H1 (cell line): ENCODE results near the gene KCNB1. TPM values are rescaled to one million over a fixed set of nuclear protein-coding genes. Genes with fewer than 3 reads are reported as not detected.

Experiments
- CTCF ChIA-PET: fragments of 300-600 bp; sonication (Branson Sonifier 250); formaldehyde crosslinking; loops from one replicate; lab custom pipeline; 2021; ENCODE audit not compliant: partially characterized antibody; lab: Charles Lee
- POLR2A ChIA-PET: fragments of 300-600 bp; sonication (Branson Sonifier 250); formaldehyde crosslinking; loops from one replicate; lab custom pipeline; 2021; ENCODE audit warnings: inconsistent platforms; ENCODE audit not compliant: partially characterized antibody; lab: Charles Lee
- DNase-seq, 2 experiments: peaks; one replicate each; pipeline versions ENCODE4 v3.0.0 to v3.0.0-alpha.2; 2010 to 2022; ENCODE audit warnings: low spot score in 2 of 2, low read depth in 1 of 2, mixed read lengths in 1 of 2
- FAIRE-seq: peaks from 2 replicates; lab custom pipeline; 2011; peaks lifted over from hg19 to GRCh38; lab: Jason Lieb, UNC
- H2AFZ ChIP-seq: 2 replicates; pipeline ENCODE4 v1.8.1; 2012; ENCODE audit warnings: low read length, inconsistent platforms
- H2AK5ac ChIP-seq: 2 replicates; pipeline ENCODE4 v1.6.1; 2013; ENCODE audit warnings: low read depth, low read length
- H2BK120ac ChIP-seq: replicated peaks from 2 replicates; pipeline ENCODE3; 2013; ENCODE audit warnings: low read depth, low read length, inconsistent platforms
- H2BK12ac ChIP-seq: 2 replicates; pipeline ENCODE4 v1.6.1; 2013; ENCODE audit warnings: low read depth, low read length
- H2BK15ac ChIP-seq: 2 replicates; pipeline ENCODE4 v1.6.1; 2013; ENCODE audit warnings: low read length
- H2BK20ac ChIP-seq: 2 replicates; pipeline ENCODE4 v1.6.1; 2013; ENCODE audit warnings: low read length
- H2BK5ac ChIP-seq: 2 replicates; pipeline ENCODE4 v1.6.1; 2013; ENCODE audit warnings: low read depth, low read length
- H3K14ac ChIP-seq: 2 replicates; pipeline ENCODE4 v1.6.1; 2013; ENCODE audit warnings: inconsistent platforms; ENCODE audit not compliant: insufficient read length
- H3K18ac ChIP-seq: 2 replicates; pipeline ENCODE4 v1.6.1; 2013; ENCODE audit warnings: low read length; ENCODE audit errors: extremely low read depth
- H3K23ac ChIP-seq: 2 replicates; pipeline ENCODE4 v1.6.1; 2013; ENCODE audit warnings: inconsistent platforms; ENCODE audit not compliant: insufficient read length
- H3K23me2 ChIP-seq: 2 replicates; pipeline ENCODE4 v1.6.1; 2013; ENCODE audit warnings: low read depth, low read length
- H3K27ac ChIP-seq: 2 replicates; pipeline ENCODE4 v1.6.1; 2011; ENCODE audit warnings: low read depth, low read length, inconsistent platforms
- H3K27me3 ChIP-seq, 4 experiments: replicated peaks in 1 of 4; 1 replicate in 1 of 4; 2 replicates in 3 of 4; pipeline versions ENCODE4 v1.6.1 to v1.8.1; 2011 to 2013; ENCODE audit warnings: low read length in 3 of 4, mild to moderate bottlenecking in 3 of 4, inconsistent platforms in 2 of 4, mixed read lengths in 2 of 4, moderate library complexity in 1 of 4; ENCODE audit not compliant: control insufficient read depth in 3 of 4, insufficient read depth in 3 of 4; ENCODE audit errors: extremely low read depth in 1 of 4
- H3K36me3 ChIP-seq, 4 experiments: 2 replicates each; pipeline versions ENCODE4 v1.6.1 to v1.8.1; 2011 to 2013; ENCODE audit warnings: mild to moderate bottlenecking in 4 of 4, low read length in 3 of 4, moderate library complexity in 2 of 4, control low read depth in 1 of 4, inconsistent platforms in 1 of 4; ENCODE audit not compliant: insufficient read depth in 4 of 4, control insufficient read depth in 2 of 4
- H3K4ac ChIP-seq: replicated peaks from 2 replicates; pipeline ENCODE3; 2013; ENCODE audit warnings: low read length, low read depth, mixed read lengths, inconsistent platforms; ENCODE audit not compliant: insufficient read length
- H3K4me1 ChIP-seq, 4 experiments: replicated peaks in 1 of 4; 1 replicate in 1 of 4; 2 replicates in 3 of 4; pipeline versions ENCODE4 v1.6.1 to v1.8.1; 2011 to 2013; ENCODE audit warnings: low read length in 3 of 4, inconsistent platforms in 2 of 4, mixed read lengths in 1 of 4; ENCODE audit not compliant: insufficient read depth in 4 of 4, control insufficient read depth in 3 of 4
- H3K4me2 ChIP-seq, 2 experiments: 2 replicates each; pipeline versions ENCODE4 v1.6.1 to v1.8.1; 2011 to 2013; ENCODE audit warnings: low read depth in 2 of 2, low read length in 2 of 2, control low read depth in 1 of 2, inconsistent platforms in 1 of 2, mild to moderate bottlenecking in 1 of 2; ENCODE audit not compliant: insufficient read depth in 1 of 2
- H3K4me3 ChIP-seq, 4 experiments: fragments of 200-600, 300-600 bp in 1 of 4; sonication (generic), shearing (Covaris generic), sonication (Bioruptor Twin) in 1 of 4; 2 replicates each; pipeline versions ENCODE4 v1.5.1 to v1.8.1; 2011 to 2016; ENCODE audit warnings: low read length in 4 of 4, low read depth in 3 of 4, control low read depth in 2 of 4, inconsistent platforms in 2 of 4, mild to moderate bottlenecking in 2 of 4, mixed read lengths in 1 of 4, moderate library complexity in 1 of 4; ENCODE audit not compliant: insufficient read depth in 2 of 4; ENCODE audit errors: extremely low read depth in 1 of 4
- H3K56ac ChIP-seq: replicated peaks from 2 replicates; pipeline ENCODE3; 2013; ENCODE audit warnings: low read depth, mild to moderate bottlenecking, mixed read lengths, low read length, inconsistent platforms; ENCODE audit not compliant: insufficient read length
- H3K79me1 ChIP-seq: 2 replicates; pipeline ENCODE4 v1.6.1; 2013; ENCODE audit warnings: low read depth, low read length, control low read depth
- H3K79me2 ChIP-seq, 2 experiments: 2 replicates each; pipeline versions ENCODE4 v1.6.1 to v1.8.1; 2012 to 2013; ENCODE audit warnings: low read length in 2 of 2, mild to moderate bottlenecking in 2 of 2, inconsistent platforms in 1 of 2; ENCODE audit not compliant: insufficient read depth in 2 of 2, control insufficient read depth in 1 of 2
- H3K9ac ChIP-seq, 4 experiments: replicated peaks in 1 of 4; 1 replicate in 1 of 4; 2 replicates in 3 of 4; pipeline versions ENCODE4 v1.6.1 to v1.8.1; 2011 to 2013; ENCODE audit warnings: low read depth in 3 of 4, low read length in 3 of 4, control low read depth in 2 of 4, mild to moderate bottlenecking in 2 of 4, moderate library complexity in 2 of 4, inconsistent platforms in 1 of 4; ENCODE audit errors: extremely low read depth in 1 of 4
- H3K9me3 ChIP-seq, 2 experiments: 2 replicates each; pipeline versions ENCODE4 v1.6.1 to v1.8.1; 2012 to 2013; ENCODE audit warnings: mild to moderate bottlenecking in 2 of 2, moderate library complexity in 2 of 2, control low read depth in 1 of 2, inconsistent platforms in 1 of 2, low read depth in 1 of 2, low read length in 1 of 2, mixed read lengths in 1 of 2; ENCODE audit not compliant: insufficient read depth in 2 of 2
- H4K20me1 ChIP-seq, 2 experiments: replicated peaks in 1 of 2; 2 replicates each; pipeline versions ENCODE3 to v1.8.1; 2011 to 2013; ENCODE audit warnings: inconsistent platforms in 2 of 2, low read length in 2 of 2, mild to moderate bottlenecking in 1 of 2; ENCODE audit not compliant: insufficient read depth in 2 of 2, control insufficient read depth in 1 of 2
- H4K5ac ChIP-seq: 2 replicates; pipeline ENCODE4 v1.6.1; 2013; ENCODE audit warnings: low read length, low read depth, mixed read lengths, inconsistent platforms; ENCODE audit not compliant: insufficient read length
- H4K8ac ChIP-seq: 2 replicates; pipeline ENCODE4 v1.8.0; 2013; ENCODE audit warnings: mild to moderate bottlenecking, moderate library complexity, low read length, inconsistent platforms; ENCODE audit not compliant: insufficient read depth; ENCODE audit errors: extremely low read depth
- H4K91ac ChIP-seq: replicated peaks from 2 replicates; pipeline ENCODE3; 2013; ENCODE audit warnings: low read length, mixed read lengths, inconsistent platforms; ENCODE audit not compliant: insufficient read length
- GTF2F1 ChIP-seq: IDR thresholded peaks from 2 replicates; pipeline ENCODE4 v1.6.1; 2012; ENCODE audit warnings: low read depth, low read length, improper control_type of control experiment, borderline replicate concordance
- RFX5 ChIP-seq: IDR thresholded peaks from 2 replicates; pipeline ENCODE4 v1.6.1; 2011; ENCODE audit warnings: low read depth, low read length, improper control_type of control experiment, borderline replicate concordance
- SP4 ChIP-seq: IDR thresholded peaks from 2 replicates; pipeline ENCODE4 v1.6.1; 2012; ENCODE audit warnings: low read length, inconsistent platforms
- YY1 ChIP-seq: IDR thresholded peaks from 2 replicates; pipeline ENCODE4 v1.6.1; 2011; ENCODE audit warnings: low read depth, mild to moderate bottlenecking, low read length
- WGBS, 2 experiments: shearing (Covaris generic) in 1 of 2; methylation state at CpG; one replicate each; pipeline versions ENCODE4 v1.1.6 to v1.1.7; 2013 to 2015; ENCODE audit warnings: low lambda C conversion rate in 2 of 2, mixed read lengths in 2 of 2, inconsistent platforms in 1 of 2, low coverage in 1 of 2, missing lambda C conversion rate in 1 of 2; ENCODE audit not compliant: insufficient replicate concordance in 2 of 2, insufficient coverage in 1 of 2, insufficient read length in 1 of 2; ENCODE audit errors: extremely low coverage in 1 of 2, missing lambda C conversion rate in 1 of 2; 5-methylcytosine and 5-hydroxymethylcytosine counted together
- polyA plus RNA-seq, 7 experiments: library from polyadenylated mRNA; depleted of rRNA in 3 of 7; stranded (reverse) in 5 of 7; unstranded in 2 of 7; fragments of >200 nt in 5 of 7; fragments of 200-250 nt in 2 of 7; gene quantifications; 1 replicate in 5 of 7; 2 replicates in 1 of 7; 4 replicates in 1 of 7; pipeline versions ENCODE4 v1.2.1 to v1.2.3, GENCODE V29; 2011 to 2013; ENCODE audit warnings: missing spikeins in 2 of 7, mixed read lengths in 2 of 7
- total RNA-seq: library from RNA; stranded (reverse); fragmentation: NEBNext Ultra II Directional; extraction: Animal tissue kit (Norgen Biotek cat#: 25700); gene quantifications from 2 replicates; pipeline ENCODE4 v1.2.1, GENCODE V29; 2021
- TF ChIP-seq, protein P1 (sequence below): IDR thresholded peaks from 2 replicates; pipeline ENCODE4 v1.6.1; 2011; ENCODE audit warnings: low read length, improper control_type of control experiment

Gene KCNB1
- total and polyA plus RNA-seq, 2 of the 8 experiments (the other 6 are each of a cell fraction or from before 2014, with no cell fraction given): 0.58 to 0.67 TPM

DNA sequence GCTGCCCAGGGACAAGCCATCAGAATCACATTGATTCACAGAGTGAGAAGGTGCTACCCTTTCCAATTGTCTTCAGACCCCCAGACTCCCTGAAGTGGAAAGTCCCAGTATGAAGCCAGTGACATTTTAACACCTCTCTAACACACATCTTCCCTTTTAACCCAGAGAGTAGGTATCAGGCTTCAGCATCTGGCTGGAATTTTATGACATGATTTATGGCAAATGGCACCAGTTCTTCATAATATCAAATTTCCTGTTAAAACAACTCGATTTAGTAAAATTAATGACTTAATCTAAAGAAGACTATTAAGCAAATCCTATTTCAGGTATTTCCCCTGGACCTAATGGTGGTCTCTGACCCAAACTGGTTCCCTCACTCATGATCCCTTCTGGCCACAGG is 25.0 kb downstream of the KCNB1 start:
- no peak overlapping the region for H3K4ac ChIP-seq
- no peak overlapping the region for H2AK5ac ChIP-seq
- H4K20me1 ChIP-seq: no peaks in the 10 kb centered on the region
- no peaks in the 10 kb centered on the region for H3K9me3 ChIP-seq
- no peaks in the 10 kb centered on the region for H3K36me3 ChIP-seq
- no peak overlapping the region for H2BK12ac ChIP-seq
- no peak overlapping the region for H3K23ac ChIP-seq
- H4K91ac ChIP-seq: no peak overlapping the region
- no peaks in the 10 kb centered on the region for H3K27me3 ChIP-seq
- H2BK20ac ChIP-seq: no peak overlapping the region
- DNase-seq (no peak), FAIRE-seq (no peak)
- H2BK15ac ChIP-seq: no peak overlapping the region
- POLR2A ChIA-PET: no interaction called here
- no peak overlapping the region for H3K27ac ChIP-seq
- H3K4me1 ChIP-seq: no peaks in the 10 kb centered on the region
- H2BK5ac ChIP-seq: no peak overlapping the region
- no peaks in the 10 kb centered on the region for H3K23me2 ChIP-seq
- no peak overlapping the region for H2BK120ac ChIP-seq
- no peak overlapping the region for H3K4me2 ChIP-seq
- H3K56ac ChIP-seq: no peak overlapping the region
- no peak overlapping the region for H3K4me3 ChIP-seq
- no peak overlapping the region for H3K18ac ChIP-seq
- 83% methylated on average over 1 of the region's 1 CpG; no CpG with 5 or more reads in 1 of the 2 experiments for WGBS, 2 experiments
- H4K8ac ChIP-seq: no peak overlapping the region
- no peak overlapping the region for H4K5ac ChIP-seq
- no peak overlapping the region for H3K14ac ChIP-seq
- H3K79me1 ChIP-seq: no peaks in the 10 kb centered on the region
- no peak overlapping the region for H2AFZ ChIP-seq
- H3K79me2 ChIP-seq: no peaks in the 10 kb centered on the region
- H3K9ac ChIP-seq: no peak overlapping the region
- CTCF ChIA-PET: interaction anchor here (2.9 kb wide), 1 partner anchor 124 kb away, joined by 9 read pairs; no protein-coding TSS in a partner anchor
- TF ChIP-seq, protein P1, sequence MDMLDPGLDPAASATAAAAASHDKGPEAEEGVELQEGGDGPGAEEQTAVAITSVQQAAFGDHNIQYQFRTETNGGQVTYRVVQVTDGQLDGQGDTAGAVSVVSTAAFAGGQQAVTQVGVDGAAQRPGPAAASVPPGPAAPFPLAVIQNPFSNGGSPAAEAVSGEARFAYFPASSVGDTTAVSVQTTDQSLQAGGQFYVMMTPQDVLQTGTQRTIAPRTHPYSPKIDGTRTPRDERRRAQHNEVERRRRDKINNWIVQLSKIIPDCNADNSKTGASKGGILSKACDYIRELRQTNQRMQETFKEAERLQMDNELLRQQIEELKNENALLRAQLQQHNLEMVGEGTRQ: no peak
- TF ChIP-seq YY1 (no peak), RFX5 (no peak), SP4 (no peak), GTF2F1 (no peak)
